Measurements from ENCODE around the gene FXYD3.

Gene FXYD3

DNA sequence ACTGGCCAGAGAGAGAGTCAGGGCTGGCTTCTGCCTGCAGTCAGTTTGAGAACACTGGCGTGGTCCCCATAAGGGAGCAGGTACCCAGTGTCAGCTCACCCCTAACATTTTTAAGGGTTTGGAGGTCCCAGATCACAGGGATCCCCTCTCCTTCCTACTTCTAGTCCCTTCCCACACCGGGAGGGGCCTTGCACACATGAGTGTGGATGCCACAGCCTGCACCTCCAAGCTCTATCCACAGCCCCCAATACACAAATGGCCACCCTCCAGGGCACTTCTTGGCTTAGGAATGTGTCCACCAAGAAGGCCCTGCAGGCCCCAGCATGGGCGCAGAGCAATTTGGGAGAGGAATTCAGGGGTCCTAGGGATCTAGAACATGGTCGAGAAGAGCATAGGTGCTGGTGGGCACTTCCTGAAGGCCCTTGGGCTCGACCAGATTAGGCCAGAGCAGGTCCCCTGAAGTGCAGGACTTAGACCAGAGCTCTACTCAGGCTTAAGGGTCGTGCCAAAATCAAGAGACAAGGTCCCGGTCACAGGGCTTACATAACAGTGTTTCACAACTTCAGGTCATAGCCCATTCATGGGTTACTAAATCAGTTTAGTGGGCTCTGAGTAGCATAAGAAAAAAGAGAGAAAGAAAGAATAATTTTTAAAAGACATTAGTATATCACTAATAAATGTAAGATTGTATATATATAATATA lies 54.9 kb downstream of the FXYD3 start:
- no peak for FAIRE-seq
- TF ChIP-seq, protein P1, sequence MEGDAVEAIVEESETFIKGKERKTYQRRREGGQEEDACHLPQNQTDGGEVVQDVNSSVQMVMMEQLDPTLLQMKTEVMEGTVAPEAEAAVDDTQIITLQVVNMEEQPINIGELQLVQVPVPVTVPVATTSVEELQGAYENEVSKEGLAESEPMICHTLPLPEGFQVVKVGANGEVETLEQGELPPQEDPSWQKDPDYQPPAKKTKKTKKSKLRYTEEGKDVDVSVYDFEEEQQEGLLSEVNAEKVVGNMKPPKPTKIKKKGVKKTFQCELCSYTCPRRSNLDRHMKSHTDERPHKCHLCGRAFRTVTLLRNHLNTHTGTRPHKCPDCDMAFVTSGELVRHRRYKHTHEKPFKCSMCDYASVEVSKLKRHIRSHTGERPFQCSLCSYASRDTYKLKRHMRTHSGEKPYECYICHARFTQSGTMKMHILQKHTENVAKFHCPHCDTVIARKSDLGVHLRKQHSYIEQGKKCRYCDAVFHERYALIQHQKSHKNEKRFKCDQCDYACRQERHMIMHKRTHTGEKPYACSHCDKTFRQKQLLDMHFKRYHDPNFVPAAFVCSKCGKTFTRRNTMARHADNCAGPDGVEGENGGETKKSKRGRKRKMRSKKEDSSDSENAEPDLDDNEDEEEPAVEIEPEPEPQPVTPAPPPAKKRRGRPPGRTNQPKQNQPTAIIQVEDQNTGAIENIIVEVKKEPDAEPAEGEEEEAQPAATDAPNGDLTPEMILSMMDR (IDR thresholded peaks at IDR 0.05; ENCODE audit: insufficient read depth, missing control alignments) = no peak

DNA sequence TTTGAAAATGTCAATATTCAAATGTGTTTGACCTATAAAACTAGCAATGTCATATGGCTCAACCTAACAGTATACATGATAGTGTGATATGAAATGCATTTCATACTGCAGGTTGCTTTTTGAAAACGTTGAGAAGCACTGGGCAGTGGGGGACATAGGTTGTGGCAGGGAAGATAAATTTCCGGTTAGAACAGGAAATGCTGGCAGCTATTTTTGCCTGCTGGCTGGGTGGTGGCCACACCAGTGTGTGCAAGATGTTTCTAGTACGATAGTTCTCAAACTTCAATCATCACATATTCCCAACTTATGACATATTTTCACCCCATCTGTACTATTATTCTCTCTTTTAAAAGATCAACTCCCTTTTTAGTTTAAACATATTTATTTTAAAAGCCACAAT lies 56.1 kb downstream of the FXYD3 start:
- no peak for DNase-seq (ENCODE audit: insufficient read length, low spot score)
- no peak for FAIRE-seq
- TF ChIP-seq, protein P1 (IDR thresholded peaks at IDR 0.05; ENCODE audit: insufficient read depth, missing control alignments) = no peak

More for the DNA sequence above, 54.9 kb downstream of the FXYD3 start:
- no peak for DNase-seq (ENCODE audit: insufficient read length, low spot score)
